Stimulated activated CD8-positive, alpha-beta memory T cell treated with anti-CD3 and anti-CD28 coated beads, Interleukin-15, amount 100 ng/mL, for 24 hours (primary cell): ENCODE data around the gene MACF1.
"Not testable (repeated sequence)": the region's sequence is repeated elsewhere in the genome, so short reads cannot be mapped to it uniquely, and the experiment has no call there.

Source experiments
- DNase-seq: peaks from one replicate; pipeline ENCODE4 v3.0.0-alpha.2; 2020; ENCODE audit warnings: low read depth

Gene MACF1

GRCh38 chr1:39181311-39181710 is 23.2 kb upstream of the MACF1 start:
- DNase-seq, result no peak

GRCh38 chr1:39182804-39183203 is 21.7 kb upstream of the MACF1 start:
- no peak for DNase-seq

DNA sequence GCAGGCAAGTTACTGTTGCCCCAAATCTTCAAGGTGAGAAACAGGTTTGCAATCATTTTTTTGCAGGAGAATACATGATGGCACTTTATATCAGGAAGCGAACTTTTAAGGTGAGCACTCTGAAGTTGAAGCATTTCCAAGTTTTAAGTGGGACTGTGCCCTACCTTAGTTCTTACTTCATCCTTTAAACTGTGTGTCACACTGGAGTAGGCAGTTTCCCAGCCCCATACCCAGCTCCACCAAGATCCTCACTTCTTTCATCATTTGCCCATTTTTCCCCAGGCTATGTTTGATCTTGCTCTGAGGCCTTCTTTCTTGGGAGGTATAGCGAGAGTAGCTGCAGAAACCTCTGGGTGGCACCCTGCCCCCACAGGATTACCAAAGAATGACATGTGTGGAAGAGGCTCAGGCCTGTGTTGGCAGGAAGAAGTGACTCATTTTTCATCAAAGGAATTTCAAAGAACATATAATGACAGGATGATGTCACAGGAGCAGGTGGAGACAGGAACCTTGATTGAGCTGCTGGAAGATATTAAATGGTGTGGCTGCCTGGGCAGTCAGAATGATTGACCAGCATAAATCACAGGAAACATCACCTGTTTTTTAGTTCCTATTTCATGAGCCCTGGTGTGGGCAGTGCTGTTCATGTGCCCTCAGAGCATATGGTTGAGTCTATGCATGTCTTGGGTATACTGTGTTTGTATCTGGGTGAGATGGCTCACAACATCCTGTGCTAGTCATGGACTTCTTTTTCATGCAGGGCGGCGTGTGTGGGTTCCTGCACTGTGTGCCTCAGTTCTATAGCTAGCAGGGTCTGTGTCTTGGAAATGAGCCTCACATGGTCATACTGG is 20.8 kb upstream of the MACF1 start:
- no peak for DNase-seq

- DNase-seq, result no peak
These were observed 20.1 kb upstream of the MACF1 start for GRCh38 chr1:39184354-39184818.

DNA sequence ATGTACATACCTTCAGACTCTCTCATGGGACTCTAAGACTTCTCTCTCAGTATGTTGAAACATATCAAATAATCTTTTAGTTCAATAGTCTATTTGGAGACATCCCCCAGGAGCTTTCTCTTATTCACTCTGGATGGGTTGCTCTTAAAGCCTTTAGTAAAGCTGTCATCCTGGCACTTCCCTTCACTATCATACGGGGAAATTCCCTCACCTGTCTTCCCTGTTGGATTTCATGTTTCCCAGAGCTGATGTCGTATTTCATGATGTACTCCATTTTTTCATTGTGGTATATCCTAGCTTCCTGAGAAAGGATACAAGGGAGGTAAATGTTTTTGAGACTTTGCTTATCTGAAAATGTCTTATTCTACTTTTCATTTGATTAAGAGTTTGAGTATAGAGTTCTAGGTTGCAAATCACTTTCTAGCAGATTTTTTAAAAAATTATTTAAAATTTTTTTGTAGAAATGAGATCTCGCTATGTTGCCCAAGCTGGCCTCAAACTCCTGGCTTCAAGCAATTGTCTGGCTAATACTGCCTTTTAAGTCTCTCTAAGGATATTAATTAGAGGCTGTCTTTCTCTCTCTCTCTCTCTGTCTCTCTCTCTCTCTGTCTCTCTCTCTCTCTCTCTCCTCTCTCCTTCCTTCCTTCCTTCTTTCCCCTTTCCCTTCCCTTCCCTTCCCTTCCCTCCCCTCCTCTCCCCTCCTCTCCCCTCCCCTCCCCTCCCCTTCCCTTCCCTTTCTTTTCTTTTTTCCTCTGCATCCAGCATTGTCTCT is 17.0 kb upstream of the MACF1 start:
- no peak for DNase-seq

DNA sequence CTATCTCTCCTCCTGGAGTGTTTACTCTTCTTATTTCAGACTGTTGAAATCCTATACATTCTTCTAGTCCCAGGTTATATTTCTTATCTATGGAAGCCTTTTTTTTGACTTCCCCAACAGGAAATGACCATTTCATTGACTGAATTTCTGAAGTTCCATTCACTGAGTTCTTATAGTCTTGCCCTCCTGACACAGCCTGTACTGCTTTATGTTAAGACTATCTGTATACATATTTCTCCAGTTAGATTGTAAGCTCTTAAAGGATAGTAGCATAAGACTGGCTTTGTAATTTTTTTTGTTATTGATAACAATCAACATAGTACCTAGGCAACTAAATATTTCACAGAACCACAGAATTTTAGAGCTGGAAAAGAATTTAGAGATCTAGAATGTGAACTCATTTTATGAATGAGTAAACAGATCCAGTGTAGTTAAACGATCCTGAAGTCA is 14.9 kb upstream of the MACF1 start:
- DNase-seq, result no peak

- no peak for DNase-seq
These were observed 14.4 kb upstream of the MACF1 start for GRCh38 chr1:39190096-39190495.

DNA sequence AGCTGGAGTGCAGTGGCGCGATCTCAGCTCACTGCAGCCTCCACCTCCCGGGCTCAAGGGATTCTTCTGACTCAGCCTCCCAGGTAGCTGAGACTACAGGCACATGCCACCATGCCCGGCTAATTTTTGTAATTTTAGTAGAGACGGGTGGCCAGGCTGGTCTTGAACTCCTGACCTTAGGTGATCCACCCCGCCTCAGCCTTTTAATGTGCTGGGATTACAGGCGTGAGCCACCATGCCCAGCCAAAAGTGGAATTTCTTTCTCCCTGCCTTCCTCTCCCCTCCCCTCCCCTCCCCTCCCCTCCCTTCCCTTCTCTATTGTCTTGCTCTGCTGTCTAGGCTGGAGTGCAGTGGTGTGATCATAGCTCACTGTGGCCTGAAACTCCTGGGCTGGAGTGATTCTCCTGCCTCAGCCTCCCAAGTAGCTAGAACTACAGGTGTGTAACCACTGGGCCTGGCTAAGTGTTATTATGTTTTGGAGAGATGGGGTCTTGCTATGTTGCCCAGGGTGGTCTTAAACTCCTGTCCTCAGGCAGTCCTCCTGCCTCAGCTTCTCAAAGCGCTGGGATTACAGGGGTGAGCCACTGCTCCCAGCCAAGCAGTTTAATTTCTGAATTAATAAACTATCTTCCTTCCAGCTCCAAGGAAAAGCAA is 10.0 kb upstream of the MACF1 start:
- DNase-seq, result no peak

GRCh38 chr1:39195166-39196111 is 9.1 kb upstream of the MACF1 start:
- no peak for DNase-seq

GRCh38 chr1:39196244-39197215 is 8.0 kb upstream of the MACF1 start:
- DNase-seq, result no peak

- DNase-seq, result no peak
These were observed 4.9 kb upstream of the MACF1 start for GRCh38 chr1:39199593-39199992.

- no peak for DNase-seq
These were observed 746 bp downstream of the MACF1 start for GRCh38 chr1:39205102-39205780.

DNA sequence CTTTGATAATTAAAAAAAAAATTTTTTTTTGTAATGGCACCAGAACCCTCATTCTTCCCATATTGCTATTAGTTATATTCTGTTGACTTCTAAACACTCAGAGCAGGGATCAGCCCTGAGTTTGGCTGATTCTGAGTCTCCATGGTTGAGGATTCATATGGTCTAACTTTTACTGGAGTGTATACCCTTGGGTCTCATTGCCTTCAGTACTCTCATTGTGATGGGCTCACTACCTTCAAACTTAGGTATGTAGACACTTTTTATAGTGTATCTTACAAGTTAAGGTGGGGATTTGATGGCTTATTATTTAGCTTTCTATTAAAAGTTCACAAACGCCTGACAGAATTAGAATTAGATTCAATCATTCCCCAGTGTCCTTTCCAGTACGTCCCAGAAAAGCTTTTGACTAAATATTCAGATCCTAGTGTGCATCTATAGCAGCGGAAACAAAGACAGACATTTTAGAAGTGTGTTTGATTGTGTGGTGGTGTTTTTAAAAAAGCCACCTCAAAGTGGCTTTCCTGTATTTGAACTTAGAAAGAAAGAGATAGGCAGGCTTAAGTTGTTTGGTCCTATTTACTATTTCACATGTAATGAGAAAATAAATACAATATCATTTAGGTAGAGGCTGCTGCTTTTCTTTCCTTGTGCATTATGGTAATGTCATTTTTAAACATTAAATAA is 1.4 kb downstream of the MACF1 start:
- DNase-seq, result no peak

- DNase-seq, result not testable (repeated sequence)
These were observed 3.9 kb downstream of the MACF1 start for GRCh38 chr1:39208360-39208759.

- DNase-seq, result no peak
These were observed 6.2 kb downstream of the MACF1 start for GRCh38 chr1:39210649-39211048.

GRCh38 chr1:39212499-39212898 is 8.0 kb downstream of the MACF1 start:
- DNase-seq, result no peak

- no peak for DNase-seq
These were observed 9.1 kb downstream of the MACF1 start for GRCh38 chr1:39213511-39214002.

DNA sequence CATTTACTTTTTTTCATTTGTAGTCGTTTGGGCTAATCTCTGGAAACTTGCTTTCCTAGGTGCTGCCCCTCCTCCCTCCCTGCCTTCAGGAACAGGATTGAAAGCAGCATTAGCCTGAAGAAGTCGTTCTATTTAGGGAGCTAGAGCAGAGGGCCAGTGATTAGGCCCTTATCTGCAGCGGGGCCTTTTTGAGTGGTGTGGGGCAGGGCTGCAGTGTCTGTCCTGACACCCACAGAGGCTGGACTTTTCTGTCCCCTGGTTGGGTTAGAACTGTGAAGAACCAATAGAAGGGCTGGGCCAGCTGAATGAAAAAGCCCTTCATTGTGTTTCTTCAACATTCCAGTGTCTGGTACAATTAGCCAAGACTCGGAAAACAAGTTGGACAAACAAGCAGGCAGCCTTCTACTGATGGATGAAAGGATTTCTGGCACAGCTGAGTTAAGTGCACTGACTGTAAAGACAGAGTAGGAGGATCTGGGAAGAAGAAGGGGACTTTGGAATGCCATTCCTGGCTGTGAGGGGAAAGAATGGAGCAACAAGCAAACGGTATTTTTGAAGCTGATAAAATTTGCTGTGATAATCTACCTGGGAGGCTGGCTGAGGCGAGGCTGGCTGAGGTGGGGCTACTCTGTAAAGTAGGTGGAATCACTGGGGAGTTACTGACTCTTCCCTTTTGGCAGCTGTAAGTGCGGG is 9.7 kb downstream of the MACF1 start:
- DNase-seq, result no peak

GRCh38 chr1:39214714-39214997 is 10.2 kb downstream of the MACF1 start:
- no peak for DNase-seq
